Hair follicular keratinocyte (primary cell): Measurements from ENCODE around the gene TPD52L1. TPM values are rescaled to one million over a fixed set of nuclear protein-coding genes. Genes with fewer than 3 reads are reported as not detected.

ENCODE experiments used
- total RNA-seq: library from RNA; depleted of rRNA; stranded (reverse); fragments of >200 nt; gene quantifications from 2 replicates; pipeline ENCODE4 v1.2.3, GENCODE V29; 2015

TPD52L1 gene, protein sequence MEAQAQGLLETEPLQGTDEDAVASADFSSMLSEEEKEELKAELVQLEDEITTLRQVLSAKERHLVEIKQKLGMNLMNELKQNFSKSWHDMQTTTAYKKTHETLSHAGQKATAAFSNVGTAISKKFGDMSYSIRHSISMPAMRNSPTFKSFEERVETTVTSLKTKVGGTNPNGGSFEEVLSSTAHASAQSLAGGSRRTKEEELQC
- total RNA-seq: 83.5 and 127 TPM in 2 replicates

GRCh38 chr6:125153391-125154117 is at the start of gene TPD52L1:
Gene TPD52L1 (plus strand): TSS chr6:125153773. CDS start chr6:125153952, 179 bp downstream.

GRCh38 chr6:125301435-125302391 is 148.1 kb downstream of the TPD52L1 start, which contains the start of gene HDDC2:
Gene HDDC2 (minus strand): TSS chr6:125301967. CDS start chr6:125301932, 35 bp downstream.

Other genes with a start within 250 kb of the TPD52L1 start
- 8.7 and 13.0 TPM in 2 replicates for gene RNF217, start 191.3 kb upstream of the TPD52L1 start, total RNA-seq
- gene HDDC2, start 148.2 kb downstream of the TPD52L1 start, total RNA-seq: 69.4 and 106 TPM in 2 replicates